WTC11 (cell line): ENCODE measurements around the gene GYS2. TPM values are rescaled to one million over a fixed set of nuclear protein-coding genes. Genes with fewer than 3 reads are reported as not detected.
A peak's percentile ranks its signal among the peaks of the same experiment; 100 is the strongest.
"Not testable (repeated sequence)": the region's sequence is repeated elsewhere in the genome, so short reads cannot be mapped to it uniquely, and the experiment has no call there.

Source experiments
- ATAC-seq: fragments of 200-7000 bp; cut with Tn5 transposase; 2 replicates; pipeline ENCODE4 v1.10.0; 2021; ENCODE audit warnings: mild to moderate bottlenecking, moderate library complexity
- CTCF ChIA-PET: fragments of 300-600 bp; sonication (Branson Sonifier 250); formaldehyde crosslinking; loops from one replicate; lab custom pipeline; 2021; ENCODE audit warnings: antibody characterized with exemption; lab: Charles Lee
- POLR2A ChIA-PET: fragments of 350-600 bp; sonication (Branson Sonifier 250); formaldehyde crosslinking; loops from one replicate; lab custom pipeline; 2021; ENCODE audit warnings: antibody characterized with exemption; lab: Charles Lee
- DNase-seq: peaks from one replicate; pipeline ENCODE4 v3.0.0; 2021; ENCODE audit warnings: low spot score
- H3K27ac Mint-ChIP-seq: 2 replicates; pipeline ENCODE4 v1.8.0; 2021; ENCODE audit warnings: mixed read lengths
- H3K27me3 Mint-ChIP-seq: 2 replicates; pipeline ENCODE4 v1.8.0; 2021; ENCODE audit warnings: low read depth, mild to moderate bottlenecking, moderate library complexity, mixed read lengths
- H3K36me3 Mint-ChIP-seq: 2 replicates; pipeline ENCODE4 v1.8.0; 2021; ENCODE audit warnings: mixed read lengths
- H3K4me1 Mint-ChIP-seq: 2 replicates; pipeline ENCODE4 v1.8.0; 2022; ENCODE audit warnings: mixed read lengths
- H3K4me3 Mint-ChIP-seq: 2 replicates; pipeline ENCODE4 v1.8.0; 2021; ENCODE audit warnings: mild to moderate bottlenecking, moderate library complexity, mixed read lengths
- H3K9me3 Mint-ChIP-seq: 2 replicates; pipeline ENCODE4 v1.8.0; 2021; ENCODE audit warnings: mixed read lengths
- AFF4 ChIP-seq: sonication (generic); formaldehyde crosslinking; IDR thresholded peaks from 2 replicates; pipeline ENCODE4 v1.8.1; 2023; ENCODE audit warnings: mild to moderate bottlenecking, missing genetic modification reagents, borderline replicate concordance
- ATF1 ChIP-seq: sonication (generic); formaldehyde crosslinking; IDR thresholded peaks from 2 replicates; pipeline ENCODE4 v1.8.1; 2023; ENCODE audit warnings: mild to moderate bottlenecking, moderate library complexity, missing genetic modification reagents
- GABPB1 ChIP-seq: sonication (generic); formaldehyde crosslinking; IDR thresholded peaks from 2 replicates; pipeline ENCODE4 v1.8.1; 2023; ENCODE audit warnings: mild to moderate bottlenecking, missing genetic modification reagents
- GTF2I ChIP-seq: fragments of 250-450 bp; sonication (Bioruptor Pico); conservative IDR thresholded peaks from 2 replicates; pipeline ENCODE4 v1.4.0; 2021; ENCODE audit warnings: mild to moderate bottlenecking
- MYBL2 ChIP-seq: sonication (generic); formaldehyde crosslinking; IDR thresholded peaks from 2 replicates; pipeline ENCODE4 v1.8.1; 2023; ENCODE audit warnings: mild to moderate bottlenecking, moderate library complexity, missing genetic modification reagents
- NFATC4 ChIP-seq: fragments of 250-450 bp; sonication (Bioruptor Pico); IDR thresholded peaks from 2 replicates; pipeline ENCODE4 v1.9.0; 2021; ENCODE audit warnings: mild to moderate bottlenecking
- NFE2L1 ChIP-seq: sonication (generic); formaldehyde crosslinking; IDR thresholded peaks from 2 replicates; pipeline ENCODE4 v1.8.1; 2023; ENCODE audit warnings: missing genetic modification reagents
- NR2C2 ChIP-seq: sonication (generic); formaldehyde crosslinking; IDR thresholded peaks from 2 replicates; pipeline ENCODE4 v1.8.0; 2022; ENCODE audit warnings: mild to moderate bottlenecking, missing genetic modification reagents
- NR3C1 ChIP-seq: sonication (generic); formaldehyde crosslinking; conservative IDR thresholded peaks from 2 replicates; pipeline ENCODE4 v1.8.1; 2023; ENCODE audit warnings: low read depth, mild to moderate bottlenecking, missing genetic modification reagents
- RELA ChIP-seq: sonication (generic); formaldehyde crosslinking; IDR thresholded peaks from 2 replicates; pipeline ENCODE4 v1.8.1; 2022; ENCODE audit warnings: missing genetic modification reagents, mild to moderate bottlenecking, borderline replicate concordance
- RORB ChIP-seq: fragments of 250-450 bp; sonication (Bioruptor Pico); IDR thresholded peaks from 2 replicates; pipeline ENCODE4 v1.9.0; 2021; ENCODE audit warnings: mild to moderate bottlenecking
- SP1 ChIP-seq: sonication (generic); formaldehyde crosslinking; conservative IDR thresholded peaks from 2 replicates; pipeline ENCODE4 v1.8.1; 2022; ENCODE audit warnings: missing genetic modification reagents
- USF1 ChIP-seq: sonication (generic); formaldehyde crosslinking; IDR thresholded peaks from 2 replicates; pipeline ENCODE4 v1.8.0; 2022; ENCODE audit warnings: mild to moderate bottlenecking, missing genetic modification reagents
- ZBTB21 ChIP-seq: sonication (generic); formaldehyde crosslinking; IDR thresholded peaks from 2 replicates; pipeline ENCODE4 v1.8.1; 2023; ENCODE audit warnings: mild to moderate bottlenecking, missing genetic modification reagents, borderline replicate concordance
- ZNF121 ChIP-seq: sonication (generic); formaldehyde crosslinking; IDR thresholded peaks from 2 replicates; pipeline ENCODE4 v1.8.0; 2023; ENCODE audit warnings: missing genetic modification reagents
- ZNF396 ChIP-seq: fragments of 250-450 bp; sonication (Bioruptor Pico); IDR thresholded peaks from 2 replicates; pipeline ENCODE4 v1.8.0; 2021; ENCODE audit warnings: mild to moderate bottlenecking, moderate library complexity, borderline replicate concordance
- ZNF512 ChIP-seq: sonication (generic); formaldehyde crosslinking; IDR thresholded peaks from 2 replicates; pipeline ENCODE4 v1.8.1; 2022; ENCODE audit warnings: missing genetic modification reagents, borderline replicate concordance
- ZSCAN18 ChIP-seq: fragments of 250-450 bp; sonication (Bioruptor Pico); IDR thresholded peaks from 2 replicates; pipeline ENCODE4 v2.1.2; 2022; ENCODE audit warnings: mild to moderate bottlenecking, moderate library complexity
- total RNA-seq: library from RNA; stranded (reverse); gene quantifications from 3 replicates; pipeline ENCODE4 v1.2.3, GENCODE V29; 2021
- TF ChIP-seq, protein P1 (sequence below): sonication (generic); formaldehyde crosslinking; IDR thresholded peaks from 2 replicates; pipeline ENCODE4 v1.8.0; 2022; ENCODE audit warnings: mild to moderate bottlenecking, missing genetic modification reagents
- TF ChIP-seq, protein P2 (sequence below): sonication (generic); formaldehyde crosslinking; conservative IDR thresholded peaks from 2 replicates; pipeline ENCODE4 v1.8.1; 2023; ENCODE audit warnings: mild to moderate bottlenecking, low read depth, missing genetic modification reagents, moderate library complexity

Gene GYS2
- total RNA-seq, 1 experiment from 2014 or later, result not detected

DNA sequence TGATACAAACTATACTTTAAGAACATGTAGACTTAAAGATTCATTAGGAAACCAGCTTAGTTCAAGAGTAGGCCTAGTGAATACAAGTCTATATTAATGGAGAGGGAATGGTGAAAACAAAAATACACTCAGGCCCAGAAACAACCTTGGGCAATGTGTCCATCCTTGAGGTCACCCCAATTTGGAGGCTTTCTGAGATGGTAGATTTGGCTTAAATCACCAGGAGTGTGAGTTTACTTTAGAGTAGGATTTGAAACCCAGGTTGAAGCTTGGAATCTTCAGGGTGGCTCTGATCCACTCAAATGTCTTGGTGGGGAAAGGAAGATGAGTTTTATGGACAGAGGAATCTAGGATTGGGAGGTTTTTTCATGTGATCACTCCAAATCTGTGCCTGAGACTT is 42.5 kb upstream of the GYS2 start:
- Mint-ChIP-seq H3K27ac (peak overlapping the region; percentile 77), H3K9me3 (no peaks in the 10 kb centered on the region), H3K36me3 (peaks cover 96% of the 10 kb centered on the region), H3K4me3 (no peak overlapping the region; the same call in 1 of the 2 replicates), H3K27me3 (no peaks in the 10 kb centered on the region), H3K4me1 (peaks cover 82% of the 10 kb centered on the region)
- ATAC-seq (no peak), DNase-seq (no peak)
- TF ChIP-seq NR2C2 (CRISPR knock-in tag), result no peak
- TF ChIP-seq ZNF121 (CRISPR knock-in tag), result no peak
- TF ChIP-seq AFF4, result no peak
- no peak for TF ChIP-seq NFATC4 (CRISPR knock-in tag)
- TF ChIP-seq ZNF396, result no peak
- TF ChIP-seq ZSCAN18 (CRISPR knock-in tag), result no peak
- no peak for TF ChIP-seq USF1 (CRISPR knock-in tag)
- no peak for TF ChIP-seq NR3C1
- ChIA-PET CTCF (no interaction called here), POLR2A (interaction anchor here (1.0 kb wide), 1 partner anchor 11 kb away, joined by 4 read pairs; the partner anchor contains the start of gene LDHB)

DNA sequence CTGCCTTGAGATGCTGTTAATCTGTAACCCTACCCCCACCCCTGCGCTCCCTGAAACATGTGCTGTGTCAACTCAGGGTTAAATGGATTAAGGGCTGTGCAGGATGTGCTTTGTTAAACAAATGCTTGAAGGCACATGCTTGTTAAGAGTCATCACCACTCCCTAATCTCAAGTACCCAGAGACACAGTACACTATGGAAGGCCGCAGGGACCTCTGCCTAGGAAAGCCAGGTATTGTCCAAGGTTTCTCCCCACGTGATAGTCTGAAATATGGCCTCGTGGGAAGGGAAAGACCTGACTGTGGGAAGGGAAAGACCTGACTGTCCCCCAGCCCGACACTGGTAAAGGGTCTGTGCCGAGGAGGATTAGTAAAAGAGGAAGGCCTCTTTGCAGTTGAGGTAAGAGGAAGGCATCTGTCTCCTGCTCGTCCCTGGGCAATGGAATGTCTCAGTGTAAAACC is 40.4 kb upstream of the GYS2 start:
- H3K27me3 Mint-ChIP-seq, H3K9me3 Mint-ChIP-seq, H3K4me3 Mint-ChIP-seq, POLR2A ChIA-PET, DNase-seq, CTCF ChIA-PET, ATAC-seq: not testable (repeated sequence)
- Mint-ChIP-seq H3K27ac (peak overlapping the region; percentile 96), H3K36me3 (peaks cover 93% of the 10 kb centered on the region), H3K4me1 (peaks cover 63% of the 10 kb centered on the region)

GRCh38 chr12:21644516-21644915 is 39.9 kb upstream of the GYS2 start:
- H3K27ac Mint-ChIP-seq, result no peak overlapping the region
- no peak overlapping the region for H3K4me3 Mint-ChIP-seq
- H3K4me1 Mint-ChIP-seq, result peaks cover 60% of the 10 kb centered on the region
- H3K36me3 Mint-ChIP-seq, result peaks cover 90% of the 10 kb centered on the region
- H3K27me3 Mint-ChIP-seq, result no peaks in the 10 kb centered on the region
- TF ChIP-seq MYBL2 (no peak), ATF1 (CRISPR knock-in tag) (no peak), RELA (CRISPR knock-in tag) (no peak), SP1 (no peak)
- POLR2A ChIA-PET, result no interaction called here
- H3K9me3 Mint-ChIP-seq, result no peaks in the 10 kb centered on the region
- DNase-seq, result no peak
- CTCF ChIA-PET, result interaction anchor here (0.6 kb wide), 1 partner anchor 21 kb away, joined by 6 read pairs; no protein-coding TSS in a partner anchor
- no peak for ATAC-seq

- no peaks in the 10 kb centered on the region for H3K27me3 Mint-ChIP-seq
- H3K9me3 Mint-ChIP-seq, result no peaks in the 10 kb centered on the region
- no peak for ATAC-seq
- H3K27ac Mint-ChIP-seq, result peak overlapping the region; percentile 88
- POLR2A ChIA-PET, result no interaction called here
- H3K36me3 Mint-ChIP-seq, result peaks cover 90% of the 10 kb centered on the region
- H3K4me1 Mint-ChIP-seq, result peaks cover 52% of the 10 kb centered on the region
- CTCF ChIA-PET, result interaction anchor here (0.6 kb wide), 1 partner anchor 22 kb away, joined by 6 read pairs; no protein-coding TSS in a partner anchor
- no peak overlapping the region for H3K4me3 Mint-ChIP-seq
- DNase-seq, result no peak
- TF ChIP-seq ZBTB21 (CRISPR knock-in tag), result no peak
- TF ChIP-seq, protein P1, sequence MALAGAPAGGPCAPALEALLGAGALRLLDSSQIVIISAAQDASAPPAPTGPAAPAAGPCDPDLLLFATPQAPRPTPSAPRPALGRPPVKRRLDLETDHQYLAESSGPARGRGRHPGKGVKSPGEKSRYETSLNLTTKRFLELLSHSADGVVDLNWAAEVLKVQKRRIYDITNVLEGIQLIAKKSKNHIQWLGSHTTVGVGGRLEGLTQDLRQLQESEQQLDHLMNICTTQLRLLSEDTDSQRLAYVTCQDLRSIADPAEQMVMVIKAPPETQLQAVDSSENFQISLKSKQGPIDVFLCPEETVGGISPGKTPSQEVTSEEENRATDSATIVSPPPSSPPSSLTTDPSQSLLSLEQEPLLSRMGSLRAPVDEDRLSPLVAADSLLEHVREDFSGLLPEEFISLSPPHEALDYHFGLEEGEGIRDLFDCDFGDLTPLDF (CRISPR knock-in tag), result no peak
- TF ChIP-seq, protein P2, sequence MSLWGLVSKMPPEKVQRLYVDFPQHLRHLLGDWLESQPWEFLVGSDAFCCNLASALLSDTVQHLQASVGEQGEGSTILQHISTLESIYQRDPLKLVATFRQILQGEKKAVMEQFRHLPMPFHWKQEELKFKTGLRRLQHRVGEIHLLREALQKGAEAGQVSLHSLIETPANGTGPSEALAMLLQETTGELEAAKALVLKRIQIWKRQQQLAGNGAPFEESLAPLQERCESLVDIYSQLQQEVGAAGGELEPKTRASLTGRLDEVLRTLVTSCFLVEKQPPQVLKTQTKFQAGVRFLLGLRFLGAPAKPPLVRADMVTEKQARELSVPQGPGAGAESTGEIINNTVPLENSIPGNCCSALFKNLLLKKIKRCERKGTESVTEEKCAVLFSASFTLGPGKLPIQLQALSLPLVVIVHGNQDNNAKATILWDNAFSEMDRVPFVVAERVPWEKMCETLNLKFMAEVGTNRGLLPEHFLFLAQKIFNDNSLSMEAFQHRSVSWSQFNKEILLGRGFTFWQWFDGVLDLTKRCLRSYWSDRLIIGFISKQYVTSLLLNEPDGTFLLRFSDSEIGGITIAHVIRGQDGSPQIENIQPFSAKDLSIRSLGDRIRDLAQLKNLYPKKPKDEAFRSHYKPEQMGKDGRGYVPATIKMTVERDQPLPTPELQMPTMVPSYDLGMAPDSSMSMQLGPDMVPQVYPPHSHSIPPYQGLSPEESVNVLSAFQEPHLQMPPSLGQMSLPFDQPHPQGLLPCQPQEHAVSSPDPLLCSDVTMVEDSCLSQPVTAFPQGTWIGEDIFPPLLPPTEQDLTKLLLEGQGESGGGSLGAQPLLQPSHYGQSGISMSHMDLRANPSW (CRISPR knock-in tag), result no peak
- TF ChIP-seq GABPB1 (CRISPR knock-in tag), result no peak
- no peak for TF ChIP-seq ZNF512
- TF ChIP-seq GTF2I (CRISPR knock-in tag), result no peak
- TF ChIP-seq NFE2L1 (CRISPR knock-in tag), result no peak
- no peak for TF ChIP-seq RORB
These were observed 39.1 kb upstream of the GYS2 start for GRCh38 chr12:21643758-21644157.
